Activated CD8-positive, alpha-beta memory T cell treated with anti-CD3 and anti-CD28 coated beads, Interleukin-2, amount 10 ng/mL, durations not matched to agents 7 days and 5 days (primary cell): ENCODE results near the gene STAM2. TPM values are rescaled to one million over a fixed set of nuclear protein-coding genes. Genes with fewer than 3 reads are reported as not detected.

ENCODE experiments used
- ATAC-seq: fragments of 150-1000 bp; cut with Tn5 transposase; one replicate; pipeline ENCODE4 v1.10.0; 2021; ENCODE audit warnings: moderate library complexity
- CTCF ChIA-PET: fragments of 350-600 bp; sonication (Branson Sonifier 250); formaldehyde crosslinking; loops from one replicate; lab custom pipeline; 2021; ENCODE audit warnings: antibody characterized with exemption; lab: Charles Lee
- DNase-seq: peaks from one replicate; pipeline ENCODE4 v3.0.0-alpha.2; 2020
- H3K27ac Mint-ChIP-seq: one replicate; pipeline ENCODE4 v1.8.0; 2021; ENCODE audit warnings: mild to moderate bottlenecking, mixed read lengths
- H3K27me3 Mint-ChIP-seq: one replicate; pipeline ENCODE4 v1.8.0; 2021; ENCODE audit warnings: mixed read lengths
- H3K36me3 Mint-ChIP-seq: one replicate; pipeline ENCODE4 v1.8.0; 2021; ENCODE audit warnings: mild to moderate bottlenecking, mixed read lengths
- H3K4me1 Mint-ChIP-seq: one replicate; pipeline ENCODE4 v1.8.0; 2021; ENCODE audit warnings: mixed read lengths
- H3K4me3 Mint-ChIP-seq: one replicate; pipeline ENCODE4 v1.8.0; 2021; ENCODE audit warnings: mild to moderate bottlenecking, moderate library complexity, mixed read lengths
- H3K9me3 Mint-ChIP-seq: one replicate; pipeline ENCODE4 v1.8.0; 2022; ENCODE audit warnings: low read depth, mixed read lengths
- total RNA-seq, 2 experiments: library from RNA; stranded (reverse); gene quantifications; one replicate each; pipeline ENCODE4 v1.2.3, GENCODE V29; 2021

STAM2 gene
- total RNA-seq, 2 experiments from 2014 or later = 14.1 to 15.8 TPM

GRCh38 chr2:152071518-152071917 lies 104.0 kb downstream of the STAM2 start:
- no peaks in the 10 kb centered on the region for H3K4me1 Mint-ChIP-seq
- CTCF ChIA-PET = no interaction called here
- no peak overlapping the region for H3K27ac Mint-ChIP-seq
- H3K9me3 Mint-ChIP-seq = no peaks in the 10 kb centered on the region
- no peaks in the 10 kb centered on the region for H3K27me3 Mint-ChIP-seq
- ATAC-seq (no peak), DNase-seq (no peak)
- H3K4me3 Mint-ChIP-seq = no peak overlapping the region
- H3K36me3 Mint-ChIP-seq = no peaks in the 10 kb centered on the region

GRCh38 chr2:152071092-152071491 lies 104.5 kb downstream of the STAM2 start:
- CTCF ChIA-PET = no interaction called here
- Mint-ChIP-seq H3K27ac (no peak overlapping the region), H3K36me3 (no peaks in the 10 kb centered on the region), H3K4me3 (no peak overlapping the region), H3K9me3 (no peaks in the 10 kb centered on the region), H3K4me1 (no peaks in the 10 kb centered on the region), H3K27me3 (peaks cover under 1% of the 10 kb centered on the region)
- ATAC-seq (no peak), DNase-seq (no peak)

- ATAC-seq (no peak), DNase-seq (no peak)
- Mint-ChIP-seq H3K27me3 (peaks cover 10% of the 10 kb centered on the region), H3K4me1 (no peaks in the 10 kb centered on the region), H3K36me3 (no peaks in the 10 kb centered on the region), H3K4me3 (no peak overlapping the region), H3K27ac (no peak overlapping the region), H3K9me3 (no peaks in the 10 kb centered on the region)
- CTCF ChIA-PET = no interaction called here
Measured at GRCh38 chr2:152068226-152068625, 107.3 kb downstream of the STAM2 start.

DNA sequence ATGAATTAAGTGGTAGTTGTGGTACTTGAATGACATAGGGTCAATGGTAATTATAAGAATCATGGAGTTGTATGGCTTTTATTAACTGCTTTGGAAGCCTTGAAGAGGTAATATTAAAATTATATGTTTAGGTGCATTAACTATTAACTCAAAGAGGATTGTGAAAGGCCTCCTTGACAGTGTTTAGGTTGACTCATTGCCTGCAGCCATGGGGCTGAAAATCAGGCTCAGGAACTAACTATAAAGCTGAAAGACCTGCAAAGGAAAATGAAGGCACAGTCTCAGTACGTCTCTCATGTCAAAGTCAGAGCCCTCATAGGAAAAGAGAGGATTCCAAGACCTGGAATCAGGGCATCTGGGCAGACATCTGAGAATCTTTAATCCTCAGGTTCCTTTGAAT lies 107.7 kb downstream of the STAM2 start:
- peaks cover 12% of the 10 kb centered on the region for H3K27me3 Mint-ChIP-seq
- no peaks in the 10 kb centered on the region for H3K9me3 Mint-ChIP-seq
- no peak overlapping the region for H3K27ac Mint-ChIP-seq
- CTCF ChIA-PET = no interaction called here
- no peaks in the 10 kb centered on the region for H3K4me1 Mint-ChIP-seq
- ATAC-seq = no peak
- H3K4me3 Mint-ChIP-seq = no peak overlapping the region
- DNase-seq = no peak
- no peaks in the 10 kb centered on the region for H3K36me3 Mint-ChIP-seq

Other genes with a start within 250 kb of the STAM2 start
- gene CACNB4, start 76.7 kb downstream of the STAM2 start, total RNA-seq = under 1 TPM; 0.14 to 0.23 TPM
- under 1 TPM; 0.26 to 0.56 TPM for gene FMNL2, start 159.4 kb upstream of the STAM2 start, total RNA-seq